Midbrain (tissue), 1 donor: ENCODE results near the gene TMED3.
A peak's percentile ranks its signal among the peaks of the same experiment; 100 is the strongest.

Experiments used
- DNase-seq: peaks from one replicate; lab custom pipeline; 2025; lab: John Stamatoyannopoulos, UW

The TMED3 gene

GRCh38 chr15:79310985-79311900 is at the start of gene TMED3:
TSS of gene TMED3 (plus strand) at chr15:79311112. CDS start at chr15:79311250, 138 bp downstream.
- DNase-seq: peak; percentile 72

- no peak for DNase-seq
Measured at GRCh38 chr15:79261836-79262235, 49.1 kb upstream of the TMED3 start.

- no peak for DNase-seq
Measured at GRCh38 chr15:79265167-79265566, 45.7 kb upstream of the TMED3 start.

- DNase-seq: no peak
Measured at GRCh38 chr15:79265987-79266579, 44.8 kb upstream of the TMED3 start.

- no peak for DNase-seq
Measured at GRCh38 chr15:79282371-79283251, 28.3 kb upstream of the TMED3 start, which contains the start of gene ANKRD34C. TSS of gene ANKRD34C (plus strand) at chr15:79282722. CDS start at chr15:79293285, 10,563 bp downstream.

- peak; percentile 34 for DNase-seq
Measured at GRCh38 chr15:79283252-79284048, 27.5 kb upstream of the TMED3 start.

GRCh38 chr15:79290642-79291275 is 20.2 kb upstream of the TMED3 start:
- no peak for DNase-seq

GRCh38 chr15:79292011-79292410 is 18.9 kb upstream of the TMED3 start:
- DNase-seq: no peak

GRCh38 chr15:79294075-79294474 is 16.8 kb upstream of the TMED3 start:
- no peak for DNase-seq

GRCh38 chr15:79296583-79296982 is 14.3 kb upstream of the TMED3 start:
- DNase-seq: no peak

- DNase-seq: no peak
Measured at GRCh38 chr15:79299126-79299840, 11.6 kb upstream of the TMED3 start.

GRCh38 chr15:79299841-79300235 is 11.1 kb upstream of the TMED3 start:
- DNase-seq: no peak

- DNase-seq: no peak
Measured at GRCh38 chr15:79307251-79307650, 3.7 kb upstream of the TMED3 start.

GRCh38 chr15:79308874-79309273 is 2.0 kb upstream of the TMED3 start:
- no peak for DNase-seq

GRCh38 chr15:79310612-79310984 is 314 bp upstream of the TMED3 start:
- DNase-seq: no peak

- DNase-seq: no peak
Measured at GRCh38 chr15:79311901-79312553, 1.1 kb downstream of the TMED3 start.

GRCh38 chr15:79314186-79314585 is 3.3 kb downstream of the TMED3 start:
- DNase-seq: no peak

GRCh38 chr15:79314811-79315210 is 3.9 kb downstream of the TMED3 start:
- DNase-seq: no peak

- peak; percentile 56 for DNase-seq
Measured at GRCh38 chr15:79315623-79316328, 4.9 kb downstream of the TMED3 start.
